Limb (tissue), 2 donors: ENCODE measurements around the gene PIGK.
"Not testable (repeated sequence)": the region's sequence is repeated elsewhere in the genome, so short reads cannot be mapped to it uniquely, and the experiment has no call there.

ENCODE experiments used
- DNase-seq, 2 donors: peaks; one replicate each; pipeline ENCODE4 v3.0.0-alpha.2; 2016; ENCODE audit errors: extremely low spot score in 2 of 2

PIGK gene

DNA sequence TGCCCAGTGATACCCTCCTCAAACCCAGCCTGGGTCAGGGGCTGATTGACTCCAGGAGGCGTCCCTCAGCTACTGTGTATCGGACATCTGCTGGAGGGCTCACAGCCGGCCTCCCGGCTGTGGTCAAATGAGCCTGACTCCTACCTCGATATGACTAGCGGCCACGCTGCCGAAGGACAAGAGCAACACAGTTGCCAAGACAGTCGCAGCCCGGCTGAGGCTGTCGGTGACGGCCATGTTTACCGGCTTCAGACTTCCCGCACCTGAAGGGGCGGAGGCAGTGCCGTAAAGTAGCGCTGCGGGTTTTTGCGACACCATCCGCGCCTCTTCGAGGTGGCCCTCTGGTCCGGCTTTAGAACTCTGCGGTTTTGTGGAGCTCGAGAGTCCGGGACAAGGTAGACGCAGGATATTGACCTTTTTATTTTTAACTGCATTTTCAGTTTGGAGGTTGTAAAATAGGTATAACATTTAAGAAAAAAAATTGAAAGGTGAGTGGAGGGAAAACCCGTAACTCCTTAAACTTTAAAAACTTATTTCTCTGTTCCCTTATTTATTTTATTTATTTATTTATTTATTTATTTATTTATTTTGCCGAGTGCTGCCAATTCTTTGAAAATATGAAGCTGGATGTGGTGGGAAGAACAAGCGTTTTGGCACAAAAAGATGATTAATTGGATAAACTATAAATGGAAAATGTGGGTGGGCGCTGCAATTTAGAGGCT, at the start of gene PIGK:
PIGK (minus strand) TSS at position 265 of the 722 bp plus-strand sequence; CDS start at position 237, 28 bp downstream.
- peak; percentile 90 to 92 for DNase-seq

DNA sequence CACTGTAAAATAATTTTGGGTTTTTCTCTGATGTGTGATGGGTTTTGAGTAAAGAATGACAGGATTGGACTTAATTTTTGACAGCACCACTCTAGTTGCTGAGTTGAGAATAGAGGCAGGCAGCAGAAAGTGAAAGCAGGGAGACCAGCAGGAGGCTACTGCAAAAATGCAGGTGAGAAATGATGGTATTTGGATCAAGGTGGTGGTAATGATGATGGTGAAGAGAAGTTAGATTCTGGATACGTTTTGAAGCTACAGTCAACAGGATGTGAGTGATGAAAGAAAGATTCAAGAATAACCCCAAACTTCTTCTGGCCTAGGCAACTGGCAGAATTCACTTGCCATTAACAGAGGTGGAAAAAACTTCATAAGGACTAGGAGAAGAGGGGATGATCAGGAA, 47.8 kb upstream of the PIGK start:
- DNase-seq = no peak

DNA sequence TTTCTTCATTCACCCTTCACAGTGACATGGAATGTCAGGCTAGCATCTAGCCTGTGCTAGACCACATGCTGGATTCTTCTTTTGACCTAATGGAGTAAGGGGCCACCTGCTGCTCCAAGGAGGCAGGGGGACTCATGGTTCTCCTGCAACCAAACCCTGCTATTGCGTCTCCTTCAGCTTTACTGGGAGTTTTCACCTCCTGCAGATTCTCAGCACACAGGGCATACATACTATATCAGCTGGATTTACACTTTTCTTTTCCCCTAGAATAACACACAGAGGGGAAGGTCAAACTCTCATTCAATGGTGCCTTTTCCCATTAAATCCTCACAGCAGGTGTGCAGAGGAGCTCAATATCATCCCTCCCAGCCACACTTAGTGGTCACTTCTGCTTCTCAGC, 46.0 kb upstream of the PIGK start:
- DNase-seq = no peak

DNA sequence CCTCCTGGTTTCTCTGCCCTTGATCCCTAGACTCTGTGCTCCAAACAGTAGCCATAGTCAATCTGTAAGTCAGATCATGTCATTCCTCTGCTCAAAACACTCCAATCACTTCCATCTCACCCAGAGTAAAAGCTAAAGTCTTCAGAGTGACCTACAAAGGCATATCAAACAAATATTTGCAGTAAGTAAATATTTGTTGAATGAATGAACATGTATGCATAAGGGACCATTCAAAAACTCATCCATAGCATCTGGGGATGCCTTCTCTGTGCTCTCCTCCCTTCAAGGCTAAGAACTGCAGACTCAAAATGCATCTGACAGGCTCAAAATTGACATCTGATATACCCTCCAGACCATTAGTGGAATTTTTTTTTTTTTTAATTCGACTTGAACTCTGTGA, 44.5 kb upstream of the PIGK start:
- DNase-seq = no peak

DNA sequence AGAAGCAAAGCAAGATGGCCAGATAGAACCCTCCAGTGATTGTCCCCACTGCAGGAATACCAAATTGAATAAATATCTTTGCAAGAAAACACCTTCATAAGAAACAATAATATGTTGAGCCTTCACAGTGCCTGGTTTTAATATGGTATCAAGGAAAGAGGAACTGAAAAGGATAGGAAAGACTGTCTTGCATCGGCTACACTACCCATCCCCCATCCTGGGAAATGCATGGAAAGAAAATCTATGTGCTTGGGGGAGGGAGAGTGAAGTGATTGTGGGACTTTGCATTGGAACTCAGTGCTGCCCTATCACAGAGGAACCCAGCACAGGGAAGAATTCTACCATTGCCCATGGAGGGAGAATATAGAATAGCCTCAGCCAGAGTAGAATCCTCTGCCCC, 34.0 kb upstream of the PIGK start:
- no peak for DNase-seq

DNA sequence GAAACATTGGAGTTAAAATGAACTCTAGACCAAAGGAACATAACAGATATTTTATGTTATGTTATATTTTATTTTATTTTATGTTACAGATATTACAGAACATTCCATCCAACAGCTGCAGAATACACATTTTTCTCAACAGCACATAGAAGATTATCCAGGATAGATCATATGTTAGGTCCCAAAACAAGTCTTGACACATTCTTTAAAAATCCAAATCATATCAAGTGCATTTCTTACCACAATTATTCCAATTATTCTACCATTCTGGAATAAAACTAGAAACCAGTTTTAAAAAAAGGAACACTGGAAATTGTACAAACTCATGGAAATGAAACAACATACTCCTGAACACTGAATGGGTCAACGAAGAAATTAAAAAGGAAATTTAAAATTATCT, 30.9 kb upstream of the PIGK start:
- no peak for DNase-seq

DNA sequence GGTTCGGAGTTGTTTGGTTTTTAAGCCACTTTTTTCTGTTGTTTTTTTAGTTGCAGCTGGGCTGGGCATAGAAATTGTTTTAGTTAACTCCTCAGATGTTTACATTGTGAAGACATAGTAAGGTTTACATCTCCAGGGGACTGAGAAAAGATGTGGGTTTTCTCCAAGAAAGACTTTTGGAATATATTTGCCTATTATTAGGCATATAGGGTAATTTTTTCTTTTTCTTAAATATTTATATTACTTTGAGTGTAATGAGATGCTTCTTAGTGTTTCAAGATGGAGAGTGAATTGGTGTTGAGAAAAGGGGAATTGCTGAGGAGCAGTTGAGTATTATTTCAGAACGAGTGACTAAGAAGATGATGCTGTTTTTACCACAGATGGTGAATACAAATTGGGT, 26.6 kb upstream of the PIGK start:
- no peak for DNase-seq

DNA sequence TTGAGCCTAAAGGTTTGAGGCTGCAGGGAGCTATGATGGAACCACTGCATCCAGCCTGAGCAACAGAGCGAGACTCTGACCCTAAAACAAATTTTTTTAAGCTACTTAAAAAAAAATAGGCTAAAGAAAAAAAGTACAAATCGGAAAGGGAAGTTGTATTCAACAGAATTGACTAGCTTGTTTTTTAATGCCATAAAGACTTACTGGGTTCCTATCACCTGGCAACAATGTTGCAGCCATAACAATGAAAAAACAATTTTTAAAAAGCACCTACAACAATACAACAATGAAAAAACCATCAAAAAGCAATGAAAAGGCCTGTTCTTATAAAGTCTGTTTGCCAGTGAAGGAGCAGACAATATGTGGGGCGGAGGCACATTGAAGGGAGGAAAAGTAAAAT, 20.1 kb upstream of the PIGK start:
- no peak for DNase-seq

DNA sequence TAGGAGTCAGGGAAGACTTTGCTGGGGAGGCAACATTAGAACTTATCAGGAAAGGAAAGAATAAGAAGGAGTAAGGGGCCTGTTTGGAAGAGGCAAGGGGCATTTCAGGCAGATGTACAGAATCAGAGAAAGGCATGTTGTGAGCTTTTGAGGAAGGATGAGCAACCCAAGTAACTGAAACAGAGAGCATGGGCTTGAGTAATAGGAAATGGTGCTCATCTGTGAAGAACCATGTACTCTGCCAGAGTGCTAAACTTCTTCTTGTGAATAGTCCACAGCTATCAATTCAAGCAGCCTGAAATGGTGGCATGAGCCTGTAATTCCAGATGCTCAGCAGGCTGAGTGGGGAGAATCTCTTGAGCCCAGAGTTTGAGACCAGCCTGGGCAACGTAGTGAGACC, 19.2 kb upstream of the PIGK start:
- no peak for DNase-seq

DNA sequence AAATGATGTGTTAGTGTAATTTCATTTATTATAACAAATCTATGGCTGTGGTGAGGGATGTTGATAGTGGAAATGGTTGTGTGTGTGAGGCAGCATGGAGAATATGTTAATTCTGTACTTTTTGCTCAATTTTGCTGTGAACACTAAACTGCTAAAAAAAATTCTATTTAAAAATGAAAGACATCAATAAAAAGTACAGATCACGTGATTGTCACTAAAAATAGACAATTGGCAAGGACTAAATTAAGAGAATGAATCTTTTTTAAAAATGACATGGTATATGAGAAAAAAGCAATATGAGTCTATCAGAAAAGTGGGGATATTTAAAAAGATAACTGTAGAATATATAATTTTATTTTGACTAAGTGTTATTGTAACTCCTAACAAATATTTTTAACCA, 15.7 kb upstream of the PIGK start:
- DNase-seq = no peak

DNA sequence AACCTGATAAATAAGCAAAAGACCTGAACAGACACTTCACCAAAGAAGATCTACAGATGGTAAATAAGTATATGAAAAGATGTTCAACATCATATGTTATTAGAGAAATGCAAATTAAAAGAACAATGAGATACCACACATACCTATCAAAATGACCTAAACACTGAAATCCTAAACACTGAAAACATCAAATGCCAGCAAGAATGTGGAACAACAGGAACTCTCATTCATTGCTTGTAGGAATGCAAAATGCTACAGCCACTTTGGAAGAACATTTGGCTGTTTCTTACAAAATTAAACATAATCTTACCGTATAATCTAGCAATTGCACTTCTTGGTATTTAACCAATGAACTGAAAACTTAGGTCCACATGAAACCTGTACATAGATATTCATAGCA, 14.9 kb upstream of the PIGK start:
- no peak for DNase-seq

DNA sequence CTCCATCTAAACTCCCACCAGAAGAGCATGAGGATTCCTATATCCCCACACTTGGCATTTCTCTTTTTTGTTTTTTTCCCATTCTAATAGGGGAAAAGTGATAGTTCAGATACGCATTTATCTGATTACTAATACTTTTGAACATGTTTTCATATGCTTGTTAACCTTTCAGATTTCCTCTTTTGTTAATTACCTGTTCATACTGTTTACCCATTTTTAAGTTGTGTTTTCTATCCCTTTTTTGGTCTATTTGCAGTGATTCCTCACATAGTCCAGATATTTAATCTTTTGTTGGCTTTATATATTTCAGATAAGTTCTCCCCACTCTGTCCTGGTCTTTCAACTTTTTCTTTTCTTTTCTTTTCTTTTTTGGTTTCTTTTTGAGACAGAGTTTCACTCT, 13.6 kb upstream of the PIGK start:
- DNase-seq = no peak

DNA sequence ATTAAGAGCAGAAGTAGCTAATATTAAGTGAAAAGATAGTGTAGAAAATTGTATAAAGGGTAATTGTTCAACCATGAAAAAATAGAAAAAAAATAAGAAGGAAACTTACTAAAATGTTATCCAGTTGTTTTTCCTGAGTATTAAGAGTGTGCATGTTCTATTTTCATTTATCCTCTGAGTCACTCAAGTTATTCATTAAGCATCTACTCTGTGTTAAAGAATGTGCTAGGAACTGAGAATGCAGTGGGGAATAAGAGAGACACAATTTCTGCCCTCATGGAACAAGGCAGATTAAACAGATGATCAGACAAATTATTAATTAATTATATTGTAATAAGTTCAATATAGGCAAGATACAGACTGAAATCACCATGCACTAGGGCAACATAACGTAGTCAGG, 10.8 kb upstream of the PIGK start:
- DNase-seq = no peak

DNA sequence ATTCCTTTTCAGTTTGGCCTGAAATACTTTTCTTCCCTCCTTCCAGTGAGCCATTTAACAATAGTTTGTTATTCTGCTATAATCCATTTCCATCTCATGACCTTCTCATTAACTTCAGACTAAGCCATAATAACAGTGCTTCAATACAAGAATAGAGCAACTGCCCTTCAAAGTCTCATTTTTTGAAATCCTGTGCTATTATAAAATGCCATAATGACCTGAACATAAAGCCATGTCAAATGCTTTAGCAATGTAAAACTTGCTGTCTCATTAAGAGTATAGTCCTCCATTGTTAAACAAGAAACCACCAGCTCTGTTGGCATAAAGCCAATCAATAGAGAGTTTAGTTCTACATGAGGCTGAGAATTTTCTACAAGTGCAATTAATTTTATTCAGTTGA, 9.6 kb upstream of the PIGK start:
- no peak for DNase-seq

DNA sequence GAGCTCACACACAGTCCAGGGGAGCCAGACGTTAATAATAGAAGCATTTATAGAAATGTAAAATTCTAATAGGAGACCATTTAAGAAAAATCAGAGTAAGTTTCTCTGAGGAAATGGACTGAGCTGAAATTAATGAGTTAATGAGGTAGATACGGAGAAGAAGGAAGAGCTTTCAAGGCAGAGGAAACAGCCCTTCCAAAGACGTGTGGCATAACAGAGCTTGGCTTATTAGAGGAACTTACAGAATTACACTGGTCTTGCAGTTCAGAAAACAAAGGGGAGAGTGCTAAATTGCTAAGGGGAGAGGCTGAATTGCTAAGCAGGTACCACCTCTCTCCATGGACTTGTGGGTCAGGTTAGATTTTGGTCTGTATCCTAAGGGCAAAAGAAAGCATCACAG, 8.2 kb upstream of the PIGK start:
- no peak for DNase-seq

DNA sequence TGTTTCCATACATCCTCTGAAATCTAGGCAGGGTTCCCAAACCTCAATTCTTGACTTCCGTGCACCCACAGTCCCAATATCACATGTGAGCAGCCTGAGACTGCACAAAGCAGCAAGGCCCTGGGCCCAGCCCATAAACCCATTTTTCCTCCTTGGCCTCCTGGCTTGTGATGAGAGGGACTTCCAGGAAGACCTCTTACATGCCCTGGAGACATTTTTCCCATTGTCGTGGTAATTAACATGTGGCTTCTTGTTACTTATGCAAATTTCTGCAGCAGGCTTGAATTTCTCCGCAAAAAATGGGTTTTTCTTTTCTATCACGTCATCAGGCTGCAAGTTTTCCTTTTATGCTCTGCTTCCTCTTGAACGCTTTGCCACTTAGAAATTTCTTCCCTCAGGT, 3.3 kb upstream of the PIGK start:
- DNase-seq = no peak

DNA sequence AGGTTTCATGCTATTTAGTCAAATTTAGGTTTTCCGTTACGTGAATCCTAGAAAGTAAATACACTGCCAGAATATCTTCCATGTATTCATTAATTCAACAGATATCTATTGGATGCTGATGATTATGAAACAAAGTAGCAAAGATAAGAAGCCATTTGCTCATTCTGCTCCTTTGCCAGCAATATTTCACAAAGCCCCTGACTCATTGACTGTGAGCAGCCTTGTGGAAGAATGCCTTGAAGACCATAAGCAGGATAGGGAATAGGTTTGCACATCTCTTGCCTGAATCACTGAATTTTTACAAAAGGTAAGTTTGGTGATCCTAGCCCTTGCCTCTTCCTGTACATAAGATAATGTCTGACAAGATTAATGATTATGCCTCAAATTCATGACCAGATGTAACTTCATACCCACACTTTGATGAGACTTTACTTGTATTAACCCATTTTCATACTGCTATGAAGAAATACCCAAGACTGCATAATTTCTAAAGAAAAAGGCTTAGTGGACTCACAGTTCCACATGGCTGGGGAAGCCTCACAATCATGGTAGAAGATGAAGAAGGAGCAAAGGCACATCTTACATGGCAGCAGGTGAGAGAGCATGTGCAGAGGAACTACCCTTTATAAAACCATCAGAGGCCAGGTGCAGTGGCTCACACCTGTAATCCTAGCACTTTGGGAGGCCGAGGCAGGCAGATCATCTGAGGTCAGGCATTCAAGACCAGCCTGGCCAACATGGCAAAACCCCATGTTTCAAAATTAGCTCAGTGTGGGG, 1.6 kb upstream of the PIGK start:
- DNase-seq = no peak

DNA sequence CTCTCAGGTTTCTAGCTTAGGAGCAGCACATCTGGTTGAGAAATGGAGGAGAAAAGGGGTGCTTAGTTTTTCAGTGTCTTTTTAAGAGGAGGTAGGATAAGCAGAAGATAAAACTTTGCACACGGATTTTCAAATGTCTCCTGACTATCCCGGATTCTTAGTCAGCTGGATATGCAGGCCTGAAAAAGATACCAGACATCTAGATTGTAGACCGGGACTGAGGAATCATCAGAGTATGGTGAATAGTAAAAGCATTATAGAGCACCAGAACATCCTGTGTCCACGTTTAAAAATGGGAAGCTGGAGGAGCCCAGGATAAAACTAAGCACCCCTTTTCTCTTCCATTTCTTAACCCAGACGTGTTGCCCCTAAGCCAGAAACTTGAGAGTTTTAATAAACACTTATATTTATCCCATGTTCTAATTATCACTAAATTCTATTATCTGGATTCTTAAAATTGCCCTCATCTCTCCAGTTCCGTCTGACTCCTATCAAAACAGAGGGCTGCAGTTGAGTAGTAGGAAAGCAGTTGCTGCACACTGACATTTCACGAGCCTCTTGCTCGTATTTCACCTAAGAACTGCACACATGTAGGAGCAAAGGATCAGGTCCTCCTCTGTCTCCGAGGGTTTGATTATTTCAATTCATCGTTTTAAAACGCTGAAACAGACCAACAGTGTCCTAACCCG, 609 bp downstream of the PIGK start:
- no peak for DNase-seq

DNA sequence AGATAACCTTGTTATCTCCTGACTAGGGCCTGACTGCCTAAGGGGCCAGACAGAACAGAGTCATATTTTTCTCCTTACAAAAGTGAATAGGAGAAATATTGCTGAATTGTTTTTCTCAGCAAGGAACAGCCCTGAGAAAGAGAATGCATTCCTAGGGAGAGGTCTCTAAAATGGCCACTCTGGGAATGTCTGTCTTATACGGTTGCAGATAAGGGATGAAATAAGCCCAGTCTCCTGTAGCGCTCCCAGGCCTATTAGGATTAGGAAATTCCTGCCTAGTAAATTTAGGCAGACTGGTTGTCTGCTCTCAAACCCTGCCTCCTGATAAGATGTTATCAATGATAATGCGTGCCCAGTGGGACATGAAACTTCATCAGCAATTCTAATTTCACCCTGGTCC, 15.2 kb downstream of the PIGK start:
- not testable (repeated sequence) for DNase-seq

DNA sequence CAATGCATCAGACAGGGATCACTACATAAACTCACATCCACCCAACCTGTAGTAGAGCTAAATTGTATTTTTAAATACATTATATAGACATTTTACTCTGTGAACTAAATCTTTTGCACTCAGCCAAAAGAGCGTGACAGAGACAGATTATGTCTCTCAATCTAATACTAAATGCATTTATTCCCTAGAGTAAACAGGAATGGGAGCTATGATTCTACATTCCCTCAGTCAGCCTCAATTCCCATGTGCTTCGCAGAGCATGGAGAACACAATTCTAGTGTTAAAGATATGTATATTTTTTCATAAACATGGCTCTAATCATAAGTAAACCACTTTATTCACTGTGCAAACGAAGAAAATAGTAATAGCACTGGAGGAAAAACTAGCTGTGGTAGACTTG, 16.5 kb downstream of the PIGK start:
- no peak for DNase-seq

DNA sequence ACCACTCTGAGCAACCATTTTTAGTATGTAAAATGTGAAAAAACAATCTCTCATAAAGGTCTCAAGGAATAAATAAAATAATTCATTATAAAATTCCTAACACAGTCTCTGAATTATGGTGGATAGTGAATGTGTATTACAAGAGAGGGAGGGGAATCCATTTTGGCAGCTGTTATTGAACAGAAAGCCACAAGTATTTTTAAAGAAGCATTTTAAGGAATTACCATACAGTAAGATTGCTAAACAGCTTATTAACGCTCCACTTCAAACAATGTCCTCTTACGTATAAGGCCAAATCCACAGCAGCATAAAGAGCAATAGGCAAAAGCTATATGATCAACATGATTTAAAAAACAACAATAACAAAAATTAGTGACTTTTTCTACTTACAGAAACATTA, 18.4 kb downstream of the PIGK start:
- no peak for DNase-seq

DNA sequence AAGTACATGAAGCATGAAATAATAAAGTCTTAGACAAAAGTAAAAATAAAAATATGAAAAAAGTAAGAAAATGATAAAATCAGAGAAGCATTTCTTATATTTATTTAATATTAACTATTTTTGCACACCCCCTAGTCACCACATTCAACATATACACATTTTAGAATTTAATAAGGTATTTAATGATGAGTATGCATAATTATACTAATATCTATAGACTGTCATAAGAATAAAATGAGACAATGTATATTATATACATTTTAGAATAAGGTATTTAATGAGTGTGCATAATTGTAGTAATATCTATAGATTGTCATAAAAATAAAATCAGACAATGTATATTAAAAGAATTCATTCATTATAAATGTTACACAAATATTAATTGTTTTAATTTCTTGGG, 18.9 kb downstream of the PIGK start:
- no peak for DNase-seq

DNA sequence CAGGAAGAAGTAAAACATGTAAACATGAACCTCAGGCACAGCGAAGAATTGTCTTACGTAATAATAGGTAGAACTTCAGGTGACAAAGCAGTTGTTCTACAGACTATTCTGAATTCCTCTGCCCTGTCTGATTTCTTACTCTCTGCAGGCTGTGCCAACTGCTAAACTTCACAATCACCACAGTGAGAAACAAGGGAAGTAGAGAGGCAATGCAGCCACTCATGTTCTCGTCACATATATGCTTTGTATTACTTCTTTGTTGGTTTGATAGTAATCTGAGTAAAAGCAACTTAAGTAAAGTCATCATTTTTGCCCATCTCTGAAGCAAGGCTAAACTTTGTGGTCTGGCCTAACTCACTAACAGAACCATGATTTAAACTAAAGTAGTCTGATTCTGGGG, 21.9 kb downstream of the PIGK start:
- no peak for DNase-seq
